ENCODE results near the gene PTCD1. TPM values are rescaled to one million over a fixed set of nuclear protein-coding genes. Genes with fewer than 3 reads are reported as not detected.

The PTCD1 gene
- total and polyA plus RNA-seq, 10 donors: 2.1 to 17.5 (median 5.3) TPM

- no peak for TF ChIP-seq CTCF (IDR thresholded peaks at IDR 0.05 in 8 of 11, conservative IDR thresholded peaks at IDR 0.05 in 3 of 11)
- no peak for TF ChIP-seq POLR2AphosphoS5 (IDR thresholded peaks at IDR 0.05)
- no peak for TF ChIP-seq POLR2A (IDR thresholded peaks at IDR 0.05)
- H3K4me1 ChIP-seq: peaks cover 32 to 72% (median 52%) of the 10 kb centered on the region in 6 donors
- peak overlapping the region; percentile 91 to 100 (median 96) for H3K4me3 ChIP-seq
- no peaks in the 10 kb centered on the region for H3K27me3 ChIP-seq (replicated peaks in 1 of 7)
- H3K27ac ChIP-seq: peak overlapping the region in 7 of 8 donors; percentile 92 to 98 (median 96)
- peaks cover 4 to 55% (median 45%) of the 10 kb centered on the region in 6 donors for H3K36me3 ChIP-seq
- 34 to 42% (median 38%) methylated on average over 3 of the region's 3 CpGs for WGBS, 5 donors
- no peaks in the 10 kb centered on the region for H3K9me3 ChIP-seq
- intact Hi-C loops (cut with DNase I; ENCODE audit: low total_unique reads): loop anchor here (5.0 kb wide), 1 partner anchor 38 kb away; the partner anchor contains the start of gene ARPC1B
- no peak for DNase-seq
These were observed 28.8 kb downstream of the PTCD1 start for GRCh38 chr7:99409806-99410205.

- Histone ChIP-seq H3K9me3 (no peaks in the 10 kb centered on the region), H3K36me3 (peaks cover 4 to 55% (median 43%) of the 10 kb centered on the region in 6 donors), H3K4me3 (peak overlapping the region; percentile 91 to 100 (median 96)), H3K27ac (peak overlapping the region; percentile 92 to 98 (median 96)), H3K4me1 (peaks cover 32 to 78% (median 55%) of the 10 kb centered on the region in 6 donors), H3K27me3 (replicated peaks in 1 of 7) (no peaks in the 10 kb centered on the region)
- intact Hi-C loops (cut with DNase I; ENCODE audit: low total_unique reads): loop anchor here (5.0 kb wide), 1 partner anchor 37 kb away; the partner anchor contains the start of gene ARPC1B
- no peak for DNase-seq
- WGBS, 5 donors: 0 to 1% (median 0%) methylated on average over 18 of the region's 18 CpGs
- TF ChIP-seq CTCF (IDR thresholded peaks at IDR 0.05 in 8 of 11, conservative IDR thresholded peaks at IDR 0.05 in 3 of 11): no peak
- no peak for TF ChIP-seq POLR2AphosphoS5 (IDR thresholded peaks at IDR 0.05)
- TF ChIP-seq POLR2A (IDR thresholded peaks at IDR 0.05): no peak
These were observed 29.4 kb downstream of the PTCD1 start for GRCh38 chr7:99409192-99409572.

DNA sequence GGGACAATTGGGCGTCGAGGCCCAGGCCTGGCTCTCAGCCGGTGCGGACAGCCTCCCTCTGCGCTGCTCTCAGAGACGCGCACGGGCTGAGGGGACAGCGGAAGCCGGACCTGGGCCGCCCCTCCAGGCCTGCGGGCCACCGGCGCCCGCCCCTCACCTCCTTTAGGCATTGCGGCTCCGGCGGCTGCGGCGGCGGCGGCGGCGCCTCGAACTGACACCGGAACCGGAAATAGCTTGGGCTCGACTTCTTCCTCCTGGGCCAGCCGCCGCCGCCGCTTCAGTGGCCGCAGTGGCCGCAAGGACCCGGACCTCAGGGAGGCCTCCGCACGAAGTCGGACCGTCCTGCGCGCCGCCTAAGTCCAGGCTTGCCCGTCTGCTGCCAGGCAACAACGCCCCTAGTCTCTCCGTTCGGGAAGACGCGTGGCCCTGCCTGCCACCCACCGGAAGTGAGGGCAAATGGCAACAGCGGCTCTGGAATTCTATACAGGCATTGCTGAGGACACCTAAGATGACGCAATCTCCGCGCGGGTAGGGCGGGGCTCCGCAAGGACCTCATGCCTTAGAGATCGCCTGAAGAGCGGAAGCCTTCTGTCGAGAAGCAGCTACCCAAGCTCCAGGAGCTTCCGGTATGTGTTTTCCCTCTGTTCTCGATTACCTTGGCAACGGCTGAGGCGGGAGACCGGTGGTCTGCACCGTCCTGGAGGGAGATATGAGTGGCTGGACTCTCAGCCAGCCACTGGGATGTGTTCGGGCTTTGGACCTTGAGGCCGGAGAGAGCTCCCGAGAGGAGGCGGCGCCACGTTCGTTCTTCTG is 30.0 kb downstream of the PTCD1 start, which contains the start of the genes BUD31 and PDAP1:
Gene BUD31 (plus strand): TSS at position 591 of the 813 bp plus-strand sequence. CDS start 2,124 bp downstream, outside the sequence.
Gene PDAP1 (minus strand): TSS at position 219 of the 813 bp plus-strand sequence. CDS start 49 bp downstream, at position 170.
- no peaks in the 10 kb centered on the region for H3K27me3 ChIP-seq (replicated peaks in 1 of 7)
- peaks cover 4 to 55% (median 46%) of the 10 kb centered on the region in 6 donors for H3K36me3 ChIP-seq
- TF ChIP-seq POLR2AphosphoS5 (IDR thresholded peaks at IDR 0.05) (peak; percentile 94 to 97 (median 95)), CTCF (IDR thresholded peaks at IDR 0.05 in 8 of 11, conservative IDR thresholded peaks at IDR 0.05 in 3 of 11) (peak in 8 of 11 experiments; percentile 11 to 49 (median 37)), POLR2A (IDR thresholded peaks at IDR 0.05) (peak in 2 of 3 donors; percentile 32 to 39)
- H3K4me1 ChIP-seq: peaks cover 32 to 78% (median 53%) of the 10 kb centered on the region in 6 donors
- intact Hi-C loops (cut with DNase I; ENCODE audit: low total_unique reads): loop anchor here (5.0 kb wide), 1 partner anchor 36 kb away; the partner anchor contains the start of gene ARPC1B
- peak within 1 kb of the TSS; percentile 91 to 100 (median 96) for H3K4me3 ChIP-seq
- DNase-seq: peak; percentile 97
- 0% methylated on average over 34 to 72 of the region's 72 CpGs for WGBS, 5 donors
- H3K9me3 ChIP-seq: no peaks in the 10 kb centered on the region
- peak within 1 kb of the TSS; percentile 92 to 98 (median 96) for H3K27ac ChIP-seq

All from spleen (tissue), 11 donors.